ENCODE measurements around the gene KCNIP4.

KCNIP4 gene

DNA sequence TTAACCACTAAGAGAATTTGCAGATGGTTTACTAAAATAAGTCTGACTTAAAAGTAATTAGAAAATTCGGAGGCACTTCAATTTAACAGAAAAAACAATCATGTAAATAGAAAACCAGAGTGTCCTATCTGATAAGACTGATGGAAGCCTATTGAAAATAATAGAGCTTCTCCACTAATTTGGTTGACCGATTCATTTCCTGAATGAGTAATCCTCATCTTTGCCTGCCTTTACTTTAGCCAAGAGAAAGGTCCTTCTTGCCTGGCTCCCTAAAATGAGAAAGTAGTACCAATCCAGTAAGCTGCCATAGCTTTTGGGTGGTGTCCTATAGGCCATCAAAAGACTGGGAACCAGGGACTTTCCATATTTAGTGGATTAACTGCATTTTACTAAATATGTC is 48.4 kb downstream of the KCNIP4 start:
- DNase-seq = no peak

DNA sequence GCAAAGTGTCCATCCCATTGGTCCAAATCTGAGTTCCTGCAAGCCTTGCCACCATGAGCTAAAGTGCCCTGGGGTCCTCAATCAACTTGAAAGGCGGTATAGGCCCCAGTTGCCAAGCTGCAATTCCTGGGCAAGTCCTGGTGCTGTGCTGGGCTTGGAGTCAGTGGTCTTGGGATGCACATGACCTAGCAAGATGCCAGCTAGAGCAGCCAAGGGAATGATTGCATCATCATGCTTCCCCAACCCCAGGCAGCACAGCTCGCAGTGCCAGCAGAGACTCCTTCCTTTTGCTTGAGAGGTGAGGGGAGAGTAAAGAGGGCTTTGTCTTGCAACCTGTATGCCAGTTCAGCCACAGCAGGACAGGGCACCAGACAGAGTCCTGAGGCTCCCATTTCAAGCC is 50.5 kb downstream of the KCNIP4 start:
- no peak for DNase-seq

DNA sequence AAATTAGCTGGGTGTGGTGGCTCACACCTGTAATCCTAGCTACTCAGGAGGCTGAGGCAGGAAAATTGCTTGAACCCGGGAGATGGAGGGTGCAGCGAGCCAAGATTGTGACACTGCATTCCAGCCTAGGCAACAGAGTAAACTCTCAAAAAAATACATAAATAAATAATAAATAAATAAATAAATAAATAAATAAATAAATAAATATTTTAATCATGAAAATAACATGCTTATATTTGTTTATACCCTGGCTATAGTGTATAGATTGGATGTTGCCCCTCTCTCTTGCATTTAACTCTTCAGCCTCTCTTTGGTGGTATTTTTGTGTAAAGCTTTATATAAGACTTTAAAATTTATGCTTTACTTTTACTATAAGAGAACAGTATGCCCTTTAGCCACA is 51.8 kb downstream of the KCNIP4 start:
- no peak for DNase-seq

DNA sequence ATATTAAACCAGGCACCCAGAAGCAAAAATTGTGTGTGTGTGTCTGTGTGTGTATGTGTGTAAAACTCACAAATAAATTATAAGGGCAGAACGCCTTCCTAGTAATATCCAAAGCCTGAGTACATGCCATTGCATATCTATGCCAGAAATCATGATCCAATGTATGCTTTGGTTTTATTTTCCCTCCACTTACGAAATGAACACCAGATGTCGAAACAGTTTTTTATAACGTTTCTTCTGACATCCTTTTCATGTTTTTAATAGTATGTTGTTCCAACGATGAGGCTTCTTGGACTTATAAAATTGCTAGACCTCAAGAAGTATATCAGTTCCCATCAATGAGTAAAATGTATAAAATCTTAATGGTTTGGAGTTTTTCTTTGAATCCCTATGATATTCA is 55.4 kb downstream of the KCNIP4 start:
- DNase-seq = no peak

DNA sequence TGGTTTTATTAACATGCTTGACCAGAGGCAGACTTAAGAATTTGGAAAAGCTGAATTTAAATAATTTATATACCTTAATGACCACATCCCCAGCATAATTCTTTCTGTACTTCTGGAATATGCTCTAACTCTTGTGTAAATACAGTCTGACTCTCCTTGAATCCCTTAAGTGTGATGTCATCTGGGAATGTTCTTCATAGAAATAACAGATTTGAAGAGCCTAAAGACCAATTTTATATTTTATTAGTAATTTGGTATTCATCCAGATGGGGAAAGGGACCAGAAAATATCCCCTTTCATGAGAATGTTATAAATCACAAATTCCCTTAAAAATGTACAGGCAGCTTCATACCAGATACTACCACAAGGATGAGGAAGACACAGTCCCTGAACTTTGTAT is 58.3 kb downstream of the KCNIP4 start:
- no peak for DNase-seq

DNA sequence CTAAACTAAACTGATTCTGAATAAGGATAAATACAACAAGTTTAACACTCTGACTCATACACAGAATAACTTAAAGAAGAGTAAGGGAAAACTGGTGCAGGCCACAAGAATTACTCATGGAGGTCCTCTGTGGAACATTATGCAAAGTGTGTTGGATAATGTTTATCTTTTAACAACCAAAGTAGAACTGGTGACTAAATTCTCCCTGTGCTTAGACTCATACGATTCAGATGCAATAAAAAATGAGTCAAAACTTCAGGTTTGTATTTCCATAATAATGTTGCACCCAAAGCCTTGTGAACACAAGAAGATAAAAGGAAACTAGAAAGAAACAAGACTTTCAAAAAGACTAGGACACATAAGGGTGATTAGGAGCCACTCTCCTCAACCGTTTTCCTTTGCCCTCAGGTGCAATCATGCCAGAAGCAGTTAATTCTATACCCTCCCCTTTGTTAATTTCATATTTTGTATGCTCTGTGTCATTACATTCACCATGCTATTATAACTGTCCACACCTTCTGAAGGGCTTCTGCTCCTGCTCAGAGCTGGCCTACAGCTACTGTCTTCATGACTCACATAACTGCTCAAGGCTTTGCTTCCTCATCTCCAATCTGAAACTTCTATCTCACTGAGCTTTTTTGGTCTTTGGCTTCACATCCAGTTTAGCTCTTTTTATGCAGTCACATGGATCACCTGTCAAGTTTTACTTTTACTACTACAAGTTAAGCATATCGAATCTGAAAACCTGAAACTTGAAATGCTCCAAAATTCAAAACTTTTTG is 60.2 kb downstream of the KCNIP4 start:
- no peak for DNase-seq

DNA sequence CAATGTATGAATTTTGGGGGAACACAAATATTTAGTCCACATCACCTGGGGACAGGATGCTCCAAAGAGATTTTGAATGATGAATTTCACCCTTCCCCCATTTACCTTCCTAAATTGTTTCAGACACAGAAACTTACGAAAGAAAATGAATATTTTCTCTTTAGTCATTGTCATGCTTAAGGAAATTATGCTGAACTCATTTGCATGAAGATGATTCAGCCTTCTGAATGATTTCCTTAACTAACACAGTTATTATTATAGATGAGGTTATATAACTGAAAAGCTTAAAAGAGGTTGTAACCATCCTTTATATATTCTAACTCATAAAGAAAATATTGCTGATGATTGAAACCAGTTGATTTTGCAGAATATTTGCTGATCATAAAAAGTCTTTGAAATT is 61.1 kb downstream of the KCNIP4 start:
- DNase-seq = no peak

DNA sequence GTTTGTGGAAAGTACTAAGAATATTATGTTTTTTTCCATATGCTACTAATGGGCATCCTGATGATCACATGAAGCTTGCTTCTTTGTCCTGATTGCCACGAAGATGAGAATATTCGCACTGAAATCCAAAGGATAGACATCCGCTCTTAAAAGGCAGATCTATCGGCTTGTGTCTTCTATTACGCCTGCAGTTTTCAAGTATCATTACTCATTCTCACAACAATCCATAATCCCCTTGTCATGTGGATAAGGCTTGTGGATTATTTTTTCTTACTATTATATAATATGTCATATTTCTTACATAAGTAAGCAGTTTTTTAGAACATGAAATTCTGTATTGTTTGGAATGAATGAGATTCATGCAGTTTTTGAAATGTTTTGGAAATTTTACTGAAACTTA is 62.8 kb downstream of the KCNIP4 start:
- DNase-seq = no peak

DNA sequence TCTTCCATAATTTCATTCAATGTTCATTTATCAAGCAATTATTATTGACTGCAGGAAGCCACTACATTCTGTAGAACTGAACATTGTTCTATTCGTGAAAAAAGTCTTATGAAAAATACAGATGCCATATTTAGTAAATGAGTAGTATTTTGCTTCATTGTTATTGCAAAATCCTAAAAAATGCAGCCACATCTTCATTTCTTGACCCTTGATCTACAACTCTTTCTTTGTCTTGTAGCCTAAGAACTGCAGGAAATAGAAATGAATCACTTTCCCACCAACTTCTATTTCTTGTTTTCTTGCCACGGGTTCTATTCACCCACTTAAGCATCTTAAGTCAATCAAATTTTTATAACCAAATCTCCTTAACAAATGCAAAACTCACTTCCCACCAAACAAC is 63.3 kb downstream of the KCNIP4 start:
- no peak for DNase-seq

DNA sequence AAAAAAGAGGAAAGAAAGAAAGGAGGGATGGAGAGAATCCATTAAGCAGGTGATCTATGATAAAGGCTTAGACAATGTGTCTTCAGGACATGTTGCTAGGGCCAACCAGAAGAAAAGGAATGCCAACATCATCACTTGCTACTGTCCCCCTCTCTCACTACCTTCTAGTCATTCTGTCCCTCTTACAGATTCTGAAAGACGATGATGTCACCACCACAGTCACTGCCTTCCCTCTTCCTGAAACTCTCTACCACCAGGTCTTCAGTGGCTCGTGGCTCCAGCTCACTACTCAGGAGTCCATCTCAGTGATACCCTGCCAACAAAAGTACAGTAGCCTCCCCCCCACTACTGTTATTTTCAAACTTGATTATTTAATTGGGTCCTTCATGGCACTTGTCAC is 64.0 kb downstream of the KCNIP4 start:
- no peak for DNase-seq

DNA sequence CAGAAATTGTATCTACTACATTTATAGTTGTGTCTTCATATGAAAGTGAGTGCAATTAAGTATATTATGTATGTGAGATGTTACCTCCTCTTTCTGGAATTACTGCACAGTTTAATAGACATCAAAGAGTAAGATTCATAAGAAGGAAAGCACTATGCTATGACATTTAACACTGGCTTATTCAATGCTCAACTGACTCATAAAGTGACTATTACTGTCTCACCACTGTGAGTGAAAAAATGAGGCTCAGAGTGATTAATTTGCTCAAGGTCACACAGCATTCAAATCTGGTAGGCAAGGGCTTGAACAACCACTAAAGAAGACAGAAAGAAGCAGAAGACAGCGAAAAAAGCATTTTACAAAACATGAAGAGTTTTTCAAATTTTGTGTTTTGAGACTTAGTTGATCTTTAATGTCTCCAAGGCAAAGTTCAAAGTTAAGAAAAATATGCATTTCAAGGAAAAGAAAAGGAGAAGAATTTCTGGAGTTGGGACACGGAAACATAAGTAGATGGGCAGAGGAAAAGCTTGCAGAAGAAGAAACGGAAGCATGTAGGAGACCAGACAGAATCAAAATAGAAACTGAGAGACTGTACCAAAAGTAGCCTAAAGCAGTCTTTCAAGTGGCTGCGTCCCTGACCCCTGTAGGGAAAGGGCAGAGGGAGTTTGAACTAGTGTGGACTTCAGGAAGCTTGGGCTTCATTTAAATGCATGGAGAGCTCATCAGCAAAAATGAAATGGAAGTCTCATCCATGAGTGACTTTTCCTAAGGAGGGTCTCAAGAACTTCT is 66.3 kb downstream of the KCNIP4 start:
- DNase-seq = no peak

DNA sequence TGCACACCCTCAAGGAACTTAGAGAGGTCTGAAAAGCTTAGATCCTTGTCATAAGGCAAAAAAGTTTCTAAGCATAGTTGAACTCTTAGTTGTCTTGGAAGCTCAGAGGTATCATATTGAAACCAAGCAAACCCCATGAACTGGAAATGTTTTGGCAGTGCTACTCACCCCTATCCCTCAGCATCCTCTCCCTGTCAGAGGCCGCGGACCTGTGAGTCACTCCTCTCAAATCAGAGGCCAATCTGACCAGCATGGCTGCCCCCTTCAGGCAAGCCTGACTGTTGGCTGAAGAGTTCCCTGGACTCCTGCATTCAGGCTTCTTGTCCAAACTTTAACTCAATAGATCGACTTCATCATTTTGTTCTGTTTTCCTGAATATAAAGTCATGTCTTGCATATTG is 69.4 kb downstream of the KCNIP4 start:
- no peak for DNase-seq

DNA sequence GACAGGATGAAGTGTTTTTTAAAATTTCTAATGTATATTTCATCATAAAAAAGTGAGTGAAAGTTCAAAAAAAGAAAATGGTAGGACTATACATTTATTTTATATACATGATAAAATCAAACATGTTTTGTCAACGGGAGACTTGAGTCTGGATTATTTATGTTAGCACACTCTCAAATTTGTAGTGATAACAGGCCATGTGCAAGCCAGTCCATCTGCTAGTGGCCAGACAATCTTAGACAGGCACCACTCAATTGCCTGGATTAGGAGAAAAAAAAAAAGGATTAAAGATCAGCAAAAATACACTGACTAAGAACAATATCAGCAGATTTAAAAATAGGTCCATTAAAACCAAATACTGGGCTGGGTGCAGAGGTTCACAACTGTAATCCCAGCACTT is 71.9 kb downstream of the KCNIP4 start:
- no peak for DNase-seq

DNA sequence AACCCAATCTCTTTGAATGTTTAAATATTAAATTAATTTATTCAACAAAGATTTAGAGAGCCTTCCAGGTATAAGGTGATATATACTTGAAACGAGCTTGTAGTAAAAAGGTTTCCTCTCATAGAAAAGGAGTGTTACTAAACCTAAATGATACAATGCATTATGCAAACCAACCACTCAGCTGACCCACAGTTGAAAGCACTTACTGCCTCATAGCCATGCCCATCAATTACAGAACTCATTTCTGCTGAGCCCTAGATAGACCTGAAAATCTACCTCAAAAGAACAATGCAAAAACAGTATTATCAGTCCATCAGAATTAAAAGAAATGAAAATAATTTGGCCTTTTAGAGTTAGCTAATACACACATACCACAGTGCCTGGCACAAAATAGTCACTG is 75.4 kb downstream of the KCNIP4 start:
- DNase-seq = no peak

DNA sequence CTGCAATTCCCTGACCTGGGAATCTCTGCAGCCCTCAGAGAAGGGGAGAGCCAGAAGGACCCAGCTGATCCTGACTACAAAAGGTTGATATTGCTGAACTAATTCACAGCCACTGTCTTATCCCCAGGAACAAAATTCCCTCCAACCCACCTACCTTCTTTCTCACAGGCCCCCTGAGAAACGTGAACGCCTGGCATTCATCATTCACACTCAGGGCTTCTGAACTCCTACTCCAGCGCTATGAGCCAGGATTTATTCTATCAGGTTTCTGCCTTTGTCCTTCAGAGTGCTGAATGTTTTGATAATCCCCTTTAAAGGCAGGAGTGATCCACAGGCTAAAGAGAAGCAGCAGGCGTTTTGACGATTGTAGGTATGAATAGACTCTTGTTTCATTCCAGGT is 76.5 kb downstream of the KCNIP4 start:
- DNase-seq = no peak

DNA sequence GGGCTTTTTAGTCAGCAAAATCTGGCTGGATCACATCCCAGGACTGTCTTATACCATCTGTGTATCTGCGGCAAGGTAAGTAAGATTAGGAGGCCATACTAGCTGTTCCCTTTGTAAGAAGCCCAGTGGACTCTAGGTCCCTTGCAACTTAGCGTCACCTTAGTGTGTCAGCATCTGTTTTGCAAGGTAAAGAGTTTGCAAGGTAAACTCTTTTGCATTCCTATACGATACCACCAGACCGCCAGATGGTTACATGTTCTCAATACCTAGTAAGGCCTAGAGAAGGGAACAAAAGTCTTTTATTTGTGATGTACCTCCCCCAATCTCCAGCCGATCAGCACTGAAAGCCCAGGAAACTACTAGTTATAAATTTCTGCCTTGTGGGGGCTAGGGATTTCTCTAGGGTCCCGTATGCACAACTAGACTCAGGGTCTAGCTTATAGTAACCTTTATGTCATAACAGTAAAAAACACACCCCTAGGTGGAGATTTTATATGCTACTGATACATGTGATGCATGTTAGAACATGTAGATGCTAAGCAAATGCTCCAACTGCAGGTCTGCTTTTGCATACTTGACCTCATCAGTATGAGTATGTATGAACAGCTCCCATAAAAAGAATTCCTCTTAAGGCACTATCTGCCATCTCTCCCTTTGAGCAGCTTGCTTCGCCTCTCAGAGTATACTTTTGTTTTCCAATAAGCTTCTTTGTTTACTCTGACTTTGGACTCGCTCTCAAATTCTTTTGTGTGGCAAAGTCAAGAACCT is 78.4 kb downstream of the KCNIP4 start:
- no peak for DNase-seq

DNA sequence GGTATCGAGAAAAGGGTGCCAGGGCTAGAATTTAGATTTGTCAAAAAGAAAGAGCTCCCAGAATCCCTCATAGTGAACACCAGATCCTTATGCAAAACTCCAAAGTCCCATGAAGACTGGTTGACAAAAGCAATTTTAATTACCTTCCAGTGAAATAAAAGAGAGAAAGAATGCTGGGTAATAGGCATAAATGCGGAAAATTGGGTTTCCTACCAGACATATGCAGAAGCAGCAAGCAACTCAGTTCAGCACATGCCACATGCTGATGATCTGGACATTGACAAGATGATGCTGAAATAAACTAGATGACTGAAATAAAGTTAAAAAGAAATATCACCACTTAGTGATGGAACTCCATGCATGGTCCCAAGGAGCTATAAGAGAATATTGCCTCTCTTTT is 83.9 kb downstream of the KCNIP4 start:
- DNase-seq = no peak

DNA sequence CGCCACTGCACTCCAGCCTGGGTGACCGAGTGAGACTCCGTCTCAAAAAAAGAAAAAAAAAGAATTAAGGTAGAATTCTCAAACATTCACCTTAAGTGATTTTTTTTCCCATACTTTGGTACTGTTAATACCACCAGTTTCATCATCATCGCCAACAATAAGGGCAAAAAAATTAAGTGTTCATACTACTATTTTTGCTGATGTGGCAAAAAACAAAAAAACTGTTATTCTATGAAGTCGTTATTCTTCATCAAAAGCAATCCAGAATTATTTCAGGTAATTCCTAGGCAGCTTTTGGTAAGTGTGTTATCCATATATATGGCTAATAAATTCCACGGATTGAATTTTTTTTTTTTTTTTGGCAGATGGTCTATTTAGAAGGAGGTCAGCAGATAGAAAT is 85.7 kb downstream of the KCNIP4 start:
- no peak for DNase-seq

DNA sequence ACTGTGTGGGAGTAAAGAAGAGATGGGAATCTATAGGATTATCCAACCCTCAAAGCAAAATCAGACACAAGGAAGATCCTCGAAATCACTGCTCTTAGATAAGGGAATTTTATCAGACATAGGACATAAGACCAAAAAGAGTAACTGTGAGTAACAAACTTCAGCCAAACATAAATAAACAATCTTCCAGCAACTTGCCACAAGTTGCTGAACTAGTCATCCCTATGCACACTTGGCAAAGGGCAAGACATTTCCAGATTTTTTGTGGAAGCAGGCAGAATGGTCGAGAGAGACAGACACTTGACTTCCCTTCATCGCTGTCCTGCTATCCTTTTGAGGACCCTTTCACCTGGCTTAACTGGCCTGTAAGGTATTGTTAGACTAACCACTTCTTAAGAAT is 89.6 kb downstream of the KCNIP4 start:
- no peak for DNase-seq

DNA sequence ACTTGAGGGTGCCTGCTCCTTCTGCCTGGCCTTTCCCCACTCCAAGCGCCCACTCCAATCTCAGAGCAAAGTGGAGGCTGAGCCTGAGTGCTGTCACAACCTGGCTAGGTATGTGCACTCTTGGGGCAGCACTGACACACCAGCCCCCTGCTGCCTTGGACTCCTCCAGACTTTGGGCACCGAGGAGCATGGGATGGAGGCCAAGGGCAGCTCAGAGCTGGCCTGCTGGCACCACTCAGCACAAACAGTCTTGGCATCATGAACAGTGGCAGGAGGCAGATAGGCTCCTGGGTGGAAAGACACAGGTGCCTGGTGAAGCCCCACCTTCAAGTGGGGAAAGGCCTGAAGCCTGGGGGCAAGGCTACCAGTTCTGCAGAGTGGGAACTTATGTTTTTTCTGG is 91.8 kb downstream of the KCNIP4 start:
- DNase-seq = no peak

DNA sequence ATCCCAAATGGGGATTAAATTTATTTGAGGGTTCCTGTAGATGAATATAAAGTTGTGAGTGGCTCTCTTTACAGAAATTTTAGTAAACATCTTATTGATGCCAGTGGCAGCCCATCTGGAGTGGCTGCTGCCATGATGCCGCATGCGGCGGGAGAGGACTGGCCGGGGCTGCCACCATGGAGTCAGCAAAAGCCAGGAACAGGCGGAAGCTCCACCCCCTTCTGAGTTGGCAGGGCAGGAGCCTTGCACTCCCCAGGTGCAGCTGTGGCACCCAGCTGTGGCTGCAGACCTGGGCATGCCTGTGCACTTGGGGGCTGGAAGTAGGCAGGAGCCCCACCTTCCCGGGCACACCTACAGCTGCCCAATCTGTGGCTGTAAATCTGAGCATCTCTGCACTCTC is 92.3 kb downstream of the KCNIP4 start:
- DNase-seq = no peak

DNA sequence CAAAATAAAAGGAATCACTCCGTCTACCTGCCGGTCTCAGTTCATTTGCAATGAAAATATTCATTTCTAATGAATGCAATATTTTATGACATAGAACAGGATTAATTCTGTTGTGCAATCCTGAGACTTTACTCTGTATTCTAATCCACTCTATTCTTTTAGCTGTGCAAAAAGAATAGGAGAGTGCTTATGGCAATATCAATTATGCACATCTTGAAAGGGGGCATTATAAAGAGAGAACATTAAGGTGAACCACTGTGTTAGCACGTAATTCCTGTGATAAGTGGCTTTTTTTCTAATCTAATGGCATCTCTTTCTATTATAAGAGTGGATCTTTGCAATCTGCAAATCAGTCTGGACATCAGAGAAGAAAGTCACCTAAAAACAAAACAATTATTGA is 99.5 kb downstream of the KCNIP4 start:
- no peak for DNase-seq

DNA sequence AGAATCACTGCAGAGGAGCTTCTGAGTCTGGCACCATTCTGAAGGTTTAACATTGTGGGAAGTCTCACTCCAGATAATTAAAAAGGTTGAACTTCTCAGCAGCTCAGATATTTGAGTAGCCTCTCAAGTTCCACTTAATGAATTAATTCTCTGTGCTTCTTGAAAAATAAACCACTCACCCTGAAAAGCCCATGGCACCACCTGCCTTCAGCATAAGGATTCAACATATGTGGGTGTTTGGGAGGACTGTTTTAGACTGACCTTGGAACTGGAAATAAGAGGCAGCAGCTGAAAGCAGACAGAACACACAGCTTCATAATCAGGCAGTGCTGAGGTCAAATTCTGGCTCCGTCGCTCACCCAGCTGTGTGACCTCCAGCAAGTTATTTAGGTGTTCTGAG is 100.6 kb downstream of the KCNIP4 start:
- no peak for DNase-seq

DNA sequence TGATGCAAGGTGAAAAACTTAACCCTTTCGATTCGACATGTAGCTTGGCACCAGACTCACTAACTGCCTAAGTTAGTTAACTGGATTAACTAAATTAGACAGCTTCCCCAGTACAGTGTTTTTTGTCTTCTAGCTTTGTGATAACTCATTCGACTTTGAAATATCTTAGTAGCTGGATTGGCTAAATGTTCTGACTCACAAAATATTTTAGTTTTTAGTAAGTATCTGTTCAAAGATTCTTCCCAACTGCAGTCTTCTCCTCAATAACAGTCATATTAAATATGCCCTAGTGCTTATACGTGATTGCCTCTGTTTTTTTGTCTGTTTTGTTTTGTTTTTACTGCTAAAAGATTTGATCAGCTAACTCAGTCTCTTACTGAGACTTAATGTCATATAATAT is 102.9 kb downstream of the KCNIP4 start:
- no peak for DNase-seq

Data from activated CD4-positive, CD25-positive, alpha-beta regulatory T cell treated with anti-CD3 and anti-CD28 coated beads, Interleukin-2, amount 50 U/mL, for 72 hours (primary cell).